DMS114 treated with DMSO at 0.1 percent for 48 hours (cell line): Measurements from ENCODE around the gene EIF3K.

Source experiments
- DNase-seq: peaks from one replicate; lab custom pipeline; 2025; ENCODE audit not compliant: unreplicated experiment; lab: John Stamatoyannopoulos, UW

Gene EIF3K

GRCh38 chr19:38683393-38684077, 64.5 kb downstream of the EIF3K start:
- no peak for DNase-seq

DNA sequence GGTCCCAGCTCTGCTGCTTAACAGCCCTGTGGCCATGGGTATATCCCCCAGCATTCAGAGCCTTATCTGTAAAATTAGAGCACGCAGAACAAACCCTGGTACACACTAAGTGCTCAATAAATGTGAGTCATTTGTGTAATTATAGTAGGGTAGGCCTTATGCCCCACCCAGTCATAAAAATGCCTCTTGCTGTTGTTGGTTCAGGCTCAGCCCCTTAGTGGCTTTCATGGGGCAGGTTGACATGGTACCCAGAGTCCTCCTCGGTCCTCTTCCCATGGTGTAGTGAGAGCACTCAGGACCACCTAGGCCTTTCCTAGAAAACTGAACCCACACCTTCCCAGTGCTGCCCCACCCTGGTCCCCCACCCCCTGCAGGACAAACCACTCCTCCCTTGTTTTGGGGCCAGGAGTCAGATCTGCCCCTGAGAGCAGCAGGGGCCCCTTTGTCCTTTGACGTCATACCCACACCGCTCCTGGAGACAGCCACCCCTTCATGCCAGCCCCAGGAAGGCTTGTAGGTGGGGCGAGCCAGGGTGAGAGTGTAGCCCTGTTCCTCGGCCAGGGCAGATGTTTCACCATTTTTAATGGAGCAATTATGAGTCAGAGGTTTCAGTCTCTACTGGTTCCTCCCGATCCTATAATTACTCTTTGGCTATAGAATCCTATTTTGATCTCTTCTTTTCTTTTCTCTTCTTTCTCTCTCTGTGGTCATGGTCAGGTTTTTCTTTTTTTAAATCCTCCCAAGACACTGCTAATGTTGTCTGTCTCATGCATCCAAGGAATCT, 65.3 kb downstream of the EIF3K start:
- no peak for DNase-seq

- no peak for DNase-seq
Observed at GRCh38 chr19:38684862-38685665, 66.1 kb downstream of the EIF3K start.

- DNase-seq = peak; percentile 23
Observed at GRCh38 chr19:38685666-38686529, 66.9 kb downstream of the EIF3K start.

- no peak for DNase-seq
Observed at GRCh38 chr19:38686530-38686888, 67.5 kb downstream of the EIF3K start.
